ENCODE results near the gene ABCB9.
"Not testable (repeated sequence)": the region's sequence is repeated elsewhere in the genome, so short reads cannot be mapped to it uniquely, and the experiment has no call there.

Gene ABCB9

DNA sequence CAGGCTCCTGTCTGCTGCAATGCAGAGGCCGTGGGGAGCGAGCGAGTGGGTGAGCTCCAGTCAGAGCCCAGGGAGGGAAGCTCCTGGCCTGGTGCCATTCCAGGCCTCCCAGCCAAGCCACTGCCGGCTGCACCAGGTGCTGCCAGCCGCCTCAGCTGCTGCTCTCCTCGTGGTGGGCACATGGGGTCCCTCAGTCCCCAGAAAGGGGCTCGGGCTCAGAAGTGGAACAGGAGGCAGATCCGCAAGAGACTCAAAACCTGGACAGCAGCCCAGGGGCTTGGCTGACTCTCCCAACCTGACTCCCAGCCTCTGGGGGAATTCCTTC, 2.4 kb downstream of the ABCB9 start:
- peak; percentile 51 for DNase-seq (ENCODE audit: low spot score)

DNA sequence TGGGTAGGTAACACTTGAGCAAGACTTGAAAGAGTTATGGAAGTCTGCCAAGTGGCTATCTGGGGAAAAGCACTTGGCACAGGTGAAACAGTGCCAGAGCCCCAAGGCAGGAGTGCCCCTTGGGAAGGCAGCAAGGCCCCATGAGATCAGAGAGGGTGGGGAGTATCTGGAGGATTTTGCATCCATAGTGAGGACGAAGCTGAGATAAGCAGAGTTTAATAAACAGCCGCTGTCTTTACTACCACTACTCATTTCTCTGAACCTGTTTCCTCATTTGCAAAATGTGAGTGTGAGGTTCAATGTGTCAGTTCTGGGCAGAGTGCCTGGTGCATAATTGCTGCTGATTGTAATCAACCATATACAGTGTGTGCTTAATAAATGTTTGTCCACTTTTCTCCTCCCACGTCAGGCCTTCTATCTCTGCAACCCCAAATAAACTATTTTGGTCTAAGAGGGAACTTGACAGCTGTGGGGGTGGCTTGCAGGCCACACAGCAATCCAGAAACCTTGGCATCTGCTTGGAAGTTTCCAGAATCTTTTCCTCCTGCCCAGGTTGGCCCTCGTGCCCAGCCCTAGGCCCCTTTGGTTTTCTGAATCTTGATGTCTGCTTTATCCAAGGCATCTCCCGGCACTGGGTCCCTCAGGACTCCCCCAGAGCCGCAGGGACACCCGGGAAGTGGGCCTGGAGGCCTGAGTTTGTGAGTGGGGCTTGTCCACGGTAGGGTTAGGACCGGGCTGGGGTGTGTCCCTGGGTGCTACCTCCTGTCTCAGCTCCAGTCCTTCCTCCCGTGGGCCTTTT, 4.5 kb downstream of the ABCB9 start:
- no peak for DNase-seq (ENCODE audit: low spot score)

DNA sequence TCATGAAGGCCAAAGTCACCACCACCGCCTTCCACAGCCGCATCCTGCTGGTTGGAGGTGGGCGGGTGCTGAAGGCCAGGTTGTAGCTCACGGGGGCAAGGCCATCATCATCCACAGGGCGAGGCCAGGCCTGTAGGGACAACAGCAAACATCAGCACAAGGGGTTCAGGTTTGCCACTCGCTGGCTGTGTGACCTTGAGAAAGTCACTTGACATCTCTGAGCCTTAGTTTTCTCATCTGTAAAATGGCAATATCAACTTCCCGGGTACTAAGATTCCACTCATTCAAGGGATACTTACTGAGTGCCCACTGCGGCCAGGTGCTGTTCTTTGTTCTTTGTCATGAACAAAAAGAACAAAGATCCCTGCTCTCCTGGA, 6.1 kb downstream of the ABCB9 start:
- DNase-seq (ENCODE audit: low spot score): no peak

DNA sequence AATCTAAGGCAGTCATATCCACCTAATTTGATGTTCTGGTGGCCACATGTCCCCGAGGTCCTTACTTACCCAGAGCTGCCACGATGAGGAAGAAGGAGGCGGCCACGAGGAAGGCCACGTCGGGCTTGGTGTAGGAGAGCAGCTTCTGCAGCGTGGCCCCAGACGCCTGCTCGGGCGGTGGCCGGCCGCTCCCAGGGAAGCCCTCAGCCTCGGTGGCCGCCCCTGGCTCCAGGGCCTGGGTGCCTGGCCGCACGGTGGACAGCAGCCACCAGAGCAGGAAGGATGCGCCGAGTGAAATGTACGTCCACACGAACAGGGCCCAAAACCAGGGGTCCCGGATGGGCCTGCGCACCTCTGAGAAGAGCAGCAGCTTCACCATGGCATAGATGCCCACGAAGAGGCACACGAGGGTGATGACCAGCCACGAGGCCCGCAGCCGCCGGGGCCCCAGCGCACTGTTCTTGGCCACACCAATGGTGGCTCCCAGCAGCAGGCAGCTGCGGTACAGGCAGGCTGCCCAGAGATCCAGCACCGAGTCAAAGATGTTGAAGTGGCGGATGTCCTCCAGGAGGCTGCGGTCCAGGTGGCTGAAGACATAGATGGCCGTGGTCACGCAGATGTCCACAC, 6.6 kb downstream of the ABCB9 start:
- no peak for DNase-seq (ENCODE audit: low spot score)

DNA sequence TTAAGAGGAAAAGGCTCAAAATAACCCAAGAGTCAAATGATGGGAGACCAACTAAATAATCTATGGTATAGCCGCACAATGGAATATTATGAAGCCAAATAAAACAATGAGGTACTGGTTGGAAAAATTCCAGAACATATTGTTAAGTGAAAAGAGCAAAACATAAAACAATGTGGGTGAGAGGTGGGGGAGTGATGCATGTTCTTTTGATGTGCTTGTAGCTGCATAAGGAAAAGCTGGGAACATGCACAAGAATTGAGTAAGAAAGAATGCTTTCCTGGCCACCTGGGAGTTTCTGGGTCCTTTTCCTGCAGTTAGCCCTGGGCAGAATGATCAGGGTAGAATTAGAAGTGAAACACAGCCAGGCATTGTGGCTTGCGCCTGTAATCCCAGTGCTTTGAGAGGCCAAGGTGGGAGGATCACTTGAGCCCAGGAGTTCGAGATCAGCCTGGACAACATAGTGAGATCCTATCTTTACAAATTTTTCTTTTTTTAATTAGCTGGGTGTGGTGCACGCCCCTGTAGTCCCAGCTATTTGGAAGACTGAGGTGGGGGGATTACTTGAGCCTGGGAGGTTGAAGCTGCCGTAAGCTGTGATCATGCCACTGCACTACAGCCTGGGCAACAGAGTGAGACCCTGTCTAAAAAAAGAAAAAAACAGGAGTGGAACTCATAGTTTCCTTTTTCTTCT, 7.9 kb downstream of the ABCB9 start:
- no peak for DNase-seq (ENCODE audit: low spot score)

DNA sequence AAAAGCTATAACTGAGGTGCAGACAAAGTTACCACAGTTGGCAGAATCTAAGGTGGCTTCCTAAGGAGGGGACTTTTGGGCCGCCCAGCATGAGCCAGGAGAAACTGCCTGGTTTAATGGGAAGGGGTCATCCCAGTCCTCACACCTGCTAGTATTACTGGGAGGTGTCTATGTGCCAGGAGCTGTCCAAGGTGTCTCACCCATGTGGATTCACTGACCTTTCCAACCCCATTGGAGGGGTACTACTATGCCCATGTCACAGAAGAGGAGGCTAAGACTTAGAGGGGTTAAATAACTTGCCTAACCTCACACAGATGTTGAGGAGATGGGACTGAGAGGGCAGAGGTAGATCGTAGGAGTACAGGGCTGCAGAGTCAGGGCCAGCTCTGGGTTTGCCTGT, 10.2 kb downstream of the ABCB9 start:
- DNase-seq (ENCODE audit: low spot score): no peak

DNA sequence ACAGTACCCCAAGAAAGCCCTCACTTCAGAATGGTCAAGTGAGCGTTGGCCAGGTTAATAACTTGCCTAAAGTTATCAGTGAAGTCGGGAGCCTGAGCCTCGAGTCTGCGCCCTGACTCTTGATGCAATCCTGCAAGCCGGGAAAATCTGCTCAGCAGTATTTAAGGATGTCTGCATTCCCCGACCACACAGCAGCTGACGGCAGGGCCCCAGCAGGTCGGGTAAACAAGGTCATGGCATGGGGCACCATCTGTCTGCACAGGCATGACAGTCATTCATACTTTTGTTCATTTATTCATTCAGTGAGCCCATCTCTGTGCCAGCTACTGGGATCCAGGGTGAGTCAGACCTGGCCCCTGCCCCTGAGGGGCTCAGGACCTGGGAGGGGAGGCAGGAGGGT, 11.1 kb downstream of the ABCB9 start:
- no peak for DNase-seq (ENCODE audit: low spot score)

DNA sequence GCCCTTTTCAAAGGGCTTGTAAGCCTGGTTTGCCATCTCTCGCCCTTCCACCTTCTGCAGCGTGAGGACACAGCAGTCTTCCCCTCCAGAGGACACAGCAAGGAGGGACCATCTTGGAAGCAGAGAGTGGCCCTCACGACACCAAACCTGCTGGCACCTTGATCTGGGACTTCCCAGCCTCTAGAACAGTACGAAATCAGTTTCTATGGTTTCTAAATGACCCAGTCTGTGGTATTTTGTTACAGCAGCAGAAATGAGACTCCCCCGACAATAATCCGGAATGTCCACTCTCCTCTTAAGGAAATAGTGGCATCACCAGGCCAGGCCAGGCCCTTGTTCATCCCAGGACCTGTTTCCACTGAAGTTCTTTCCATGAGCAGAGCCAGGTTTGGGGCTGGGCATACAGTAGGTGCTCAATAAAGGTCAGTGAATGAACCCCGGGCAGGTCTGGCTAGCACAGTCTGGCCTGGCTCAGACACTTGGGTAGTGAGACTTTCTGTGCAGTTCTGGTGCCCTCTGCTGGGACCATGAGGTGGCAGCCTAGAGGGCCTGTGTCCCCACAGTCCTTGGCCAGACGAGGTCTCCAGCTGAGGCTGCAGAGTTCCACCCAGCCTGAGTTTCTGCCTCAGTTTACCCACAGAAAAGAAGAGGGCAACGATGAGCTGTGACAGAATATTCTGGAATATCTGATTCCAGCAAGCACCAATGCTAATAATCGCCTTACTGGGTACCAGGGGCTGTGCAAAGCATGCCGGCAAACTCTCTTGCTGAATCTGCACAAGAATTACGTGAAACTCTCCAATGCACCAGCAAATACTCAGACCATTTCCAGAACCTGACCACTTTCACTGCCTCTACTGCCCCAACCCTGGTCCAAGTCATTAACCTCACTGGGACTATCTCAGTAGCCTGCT, 14.0 kb downstream of the ABCB9 start:
- DNase-seq (ENCODE audit: low spot score): peak; percentile 91

DNA sequence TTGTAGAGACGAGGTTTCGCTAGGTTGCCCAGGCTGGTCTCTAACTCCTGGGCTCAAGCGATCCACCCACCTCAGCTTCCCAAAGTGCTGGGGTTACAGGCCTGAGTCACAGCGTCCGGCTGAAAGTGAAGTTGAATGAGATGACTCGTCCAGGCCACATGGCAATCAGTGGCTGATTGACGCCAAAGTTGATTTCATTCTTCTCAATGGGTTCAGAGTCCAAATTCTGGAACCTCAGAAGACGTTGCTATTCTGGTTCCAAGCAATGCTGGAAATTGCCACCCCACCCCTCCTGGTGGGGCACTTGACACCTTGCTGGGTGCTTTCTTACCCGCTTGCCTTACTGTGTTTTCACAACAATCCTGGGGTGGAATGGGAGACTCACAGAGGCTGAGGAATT, 14.9 kb downstream of the ABCB9 start:
- DNase-seq (ENCODE audit: low spot score): no peak

DNA sequence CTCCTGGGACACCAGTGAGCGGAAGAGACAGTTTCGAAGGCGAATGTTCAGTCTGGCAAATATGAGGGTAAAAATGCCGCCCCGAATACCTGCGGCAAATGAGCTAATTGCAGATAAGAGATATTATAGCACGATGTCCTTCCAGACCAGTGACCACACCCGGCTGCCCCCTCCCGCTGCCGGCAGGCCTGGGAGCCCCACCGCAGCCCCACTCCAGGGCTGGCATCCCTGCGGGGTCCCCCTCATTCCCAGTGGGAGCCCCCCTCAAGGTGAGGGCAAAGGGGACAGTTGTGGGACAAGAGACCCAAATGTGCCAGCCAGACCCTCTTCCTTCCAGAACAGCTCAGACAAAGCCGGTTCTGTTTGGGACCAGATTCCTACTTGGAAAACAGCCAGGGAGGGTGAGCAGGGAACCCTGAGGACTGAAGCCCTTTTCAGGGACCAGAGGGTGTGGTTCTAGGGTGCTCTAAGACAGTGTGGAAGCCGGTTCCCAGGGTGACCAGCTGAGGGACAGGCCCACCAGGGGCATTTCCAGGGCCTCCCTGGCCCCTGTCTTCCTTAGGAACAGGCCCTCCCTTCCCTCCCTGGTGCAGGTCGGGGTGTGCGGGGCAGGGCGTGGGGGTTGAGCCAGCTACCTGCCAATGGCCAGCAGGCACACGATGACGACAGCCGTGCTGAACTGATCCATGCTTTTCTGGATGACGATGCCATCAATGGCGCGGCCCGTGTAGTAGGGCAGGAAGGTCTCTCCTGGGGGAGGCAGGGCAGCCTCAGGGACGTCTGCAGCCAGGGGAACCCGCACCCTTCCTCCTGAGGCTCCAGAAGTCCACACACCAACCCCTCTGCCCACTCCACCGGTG, 16.2 kb downstream of the ABCB9 start:
- no peak for DNase-seq (ENCODE audit: low spot score)

DNA sequence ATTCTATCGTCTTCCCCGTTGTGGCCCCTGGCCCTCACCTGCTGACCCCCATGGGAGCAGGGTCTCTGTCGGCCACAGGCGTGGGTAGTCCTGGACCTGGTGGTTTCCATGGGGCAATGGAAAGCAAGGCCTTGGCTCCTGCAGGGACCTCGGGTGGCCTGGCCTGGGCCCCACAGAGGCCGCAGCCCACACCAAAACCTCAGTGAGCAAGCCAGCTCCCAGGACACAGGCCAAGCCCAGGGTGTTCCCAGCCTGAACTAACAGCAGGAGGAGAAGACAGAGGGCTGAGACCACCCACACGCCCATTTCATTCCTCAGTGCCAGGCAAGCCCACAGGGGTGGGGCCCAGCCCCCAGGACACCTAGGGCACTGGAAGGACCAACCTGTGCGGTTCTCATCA, 16.9 kb downstream of the ABCB9 start:
- no peak for DNase-seq (ENCODE audit: low spot score)

DNA sequence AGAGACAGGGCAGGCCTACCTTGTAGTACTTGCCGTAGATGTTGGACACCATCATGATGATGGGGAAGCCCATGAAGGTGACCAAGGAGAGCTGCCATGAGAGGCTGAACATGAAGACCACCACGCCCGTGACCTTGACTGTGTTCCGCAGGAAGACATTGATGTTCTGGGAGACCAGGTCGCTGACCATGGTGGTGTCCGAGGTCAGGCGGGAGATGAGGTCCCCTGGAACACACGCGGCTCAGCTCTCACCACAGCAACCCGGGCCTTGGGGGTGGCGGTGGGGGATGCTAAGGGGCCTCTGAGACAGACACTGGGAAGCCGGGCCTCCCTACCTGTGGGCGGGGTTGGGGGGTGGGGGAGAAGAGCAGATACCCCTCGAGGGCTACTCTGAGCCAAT, 17.7 kb downstream of the ABCB9 start:
- DNase-seq (ENCODE audit: low spot score): no peak

DNA sequence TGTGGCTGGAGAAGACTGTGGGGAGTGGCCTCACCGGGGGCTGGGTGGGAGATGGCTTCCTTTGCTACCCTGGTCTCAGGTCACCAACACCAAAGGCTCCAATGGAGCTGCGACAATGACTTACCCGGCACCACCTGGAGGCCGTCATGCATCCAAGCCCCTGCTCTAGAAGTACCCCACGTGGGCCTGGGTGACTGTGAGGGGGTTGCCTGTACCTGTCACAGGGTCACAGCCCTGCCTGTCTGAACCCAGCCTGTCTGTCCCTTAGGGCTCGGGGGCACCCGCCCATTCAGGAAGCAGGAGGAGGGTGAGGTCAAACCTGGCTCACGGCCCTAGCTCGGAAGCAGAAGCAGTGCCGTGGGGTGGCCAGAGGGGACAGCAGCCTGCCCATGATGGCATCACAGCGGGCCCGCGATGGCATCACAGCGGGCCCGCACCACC, 18.9 kb downstream of the ABCB9 start:
- no peak for DNase-seq (ENCODE audit: low spot score)

DNA sequence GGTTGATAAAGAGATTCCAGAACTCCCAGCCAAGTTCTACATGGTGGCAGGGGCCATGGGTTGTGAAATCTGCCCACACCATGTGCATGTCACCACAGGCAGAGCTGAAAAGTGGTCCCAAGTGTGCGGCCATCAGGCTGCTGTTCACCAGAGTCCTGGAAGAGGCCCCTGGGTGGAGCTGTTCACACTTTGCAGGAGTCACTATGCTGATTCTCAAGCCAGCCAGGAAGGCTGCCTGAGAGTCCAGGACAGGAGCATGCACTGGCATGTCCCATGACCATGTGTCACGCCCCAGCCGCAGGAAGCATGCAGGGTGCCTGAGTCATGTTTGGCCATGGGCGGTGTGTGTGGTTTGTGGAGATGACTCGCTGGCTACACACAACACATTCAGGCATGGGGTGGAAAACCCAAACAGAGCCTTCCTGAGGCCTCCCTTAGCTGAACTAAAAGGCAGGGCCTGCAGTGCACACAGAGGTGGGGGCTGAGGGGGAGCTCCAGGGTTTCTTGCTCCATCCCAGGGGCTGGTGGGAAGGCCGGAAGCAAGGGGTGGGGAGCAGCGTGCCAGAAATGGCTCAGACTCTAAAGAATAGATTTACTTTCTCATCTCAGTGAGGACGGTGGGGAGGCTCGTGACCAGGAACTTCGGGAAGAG, 19.4 kb downstream of the ABCB9 start:
- DNase-seq (ENCODE audit: low spot score): peak; percentile 97

DNA sequence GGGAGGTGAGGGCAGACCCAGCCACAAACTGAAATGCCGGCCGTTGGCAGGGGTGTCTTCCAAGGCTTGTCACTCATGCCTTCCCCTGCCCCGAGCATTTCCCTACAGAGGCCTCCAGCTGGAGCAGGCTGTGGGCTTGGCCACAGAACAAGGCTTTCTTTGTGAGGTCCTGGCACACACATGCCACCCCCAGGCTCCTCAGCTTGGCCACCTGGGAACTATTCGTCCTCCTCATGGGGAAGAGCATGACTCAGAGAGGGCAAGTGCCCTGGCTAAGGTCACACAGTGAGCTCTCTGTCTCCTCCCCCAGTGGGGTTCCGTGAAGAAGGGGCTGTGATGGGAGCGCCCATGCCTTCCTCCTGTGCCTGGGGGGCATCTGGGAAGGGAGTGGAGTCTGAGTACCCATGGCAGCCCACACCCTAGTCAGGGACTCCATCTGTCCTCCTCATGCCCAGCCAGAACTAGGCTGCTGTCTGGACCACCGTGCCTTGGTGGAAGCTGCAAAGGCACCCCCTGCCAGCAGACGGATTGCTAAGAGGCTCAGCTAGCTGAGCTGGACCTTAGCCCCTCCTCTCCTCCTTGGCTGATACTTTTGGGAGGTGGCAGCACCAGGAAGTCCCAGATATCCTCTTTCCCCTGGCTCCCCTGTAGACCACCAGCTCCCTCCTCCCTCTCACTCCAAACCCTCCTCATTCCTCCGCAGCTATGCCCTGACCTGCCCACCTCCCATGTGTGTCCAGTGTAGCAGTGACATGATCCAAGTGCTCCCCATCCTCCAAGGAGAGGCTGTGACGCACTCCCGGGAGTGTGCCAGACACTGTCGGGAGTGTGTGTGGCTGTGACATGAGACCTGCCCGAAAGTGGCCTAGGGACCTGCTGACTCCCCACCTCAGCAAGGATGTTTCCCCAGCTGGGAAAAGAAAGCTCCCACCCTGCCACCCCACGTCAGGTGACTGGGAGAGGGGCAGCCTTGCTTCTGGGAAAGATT, 21.4 kb downstream of the ABCB9 start:
- no peak for DNase-seq (ENCODE audit: low spot score)

DNA sequence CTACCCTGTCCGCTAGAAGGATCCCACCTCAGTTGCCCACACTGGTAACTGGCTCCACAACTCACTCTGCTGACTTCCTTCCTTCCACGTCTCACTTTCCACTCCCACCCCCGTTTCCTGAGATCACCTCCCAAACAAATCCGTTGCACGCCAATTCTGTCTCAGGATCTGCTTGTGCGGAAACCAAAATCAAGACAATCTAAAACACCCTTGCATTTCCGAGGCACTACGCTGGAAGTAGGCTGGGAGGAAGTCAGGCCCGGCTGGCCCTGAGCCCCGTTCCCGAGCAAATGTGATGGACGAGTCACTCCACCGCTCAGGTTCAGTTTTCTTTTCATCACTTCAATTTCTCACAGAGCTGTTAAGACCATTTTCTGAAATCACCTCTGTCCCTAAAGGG, 23.1 kb downstream of the ABCB9 start:
- DNase-seq (ENCODE audit: low spot score): no peak

DNA sequence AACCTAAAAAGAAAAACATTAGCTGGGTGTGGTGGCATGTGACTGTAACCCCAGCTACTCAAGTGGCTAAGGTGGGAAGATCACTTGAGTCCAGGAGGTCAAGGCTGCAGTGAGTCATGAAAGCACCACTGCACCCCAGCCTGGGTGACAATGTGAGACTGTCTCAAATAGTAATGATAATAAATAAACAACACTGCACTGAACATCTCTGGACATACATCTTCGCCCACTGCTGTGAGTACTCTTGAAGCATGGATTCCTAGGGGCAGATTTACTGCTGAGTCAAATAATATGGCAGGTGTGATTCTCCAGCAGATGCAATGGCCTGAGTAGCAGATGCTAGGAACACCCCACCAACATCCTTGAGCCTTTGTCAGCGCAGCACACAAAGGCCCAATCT, 23.6 kb downstream of the ABCB9 start:
- DNase-seq (ENCODE audit: low spot score): no peak

DNA sequence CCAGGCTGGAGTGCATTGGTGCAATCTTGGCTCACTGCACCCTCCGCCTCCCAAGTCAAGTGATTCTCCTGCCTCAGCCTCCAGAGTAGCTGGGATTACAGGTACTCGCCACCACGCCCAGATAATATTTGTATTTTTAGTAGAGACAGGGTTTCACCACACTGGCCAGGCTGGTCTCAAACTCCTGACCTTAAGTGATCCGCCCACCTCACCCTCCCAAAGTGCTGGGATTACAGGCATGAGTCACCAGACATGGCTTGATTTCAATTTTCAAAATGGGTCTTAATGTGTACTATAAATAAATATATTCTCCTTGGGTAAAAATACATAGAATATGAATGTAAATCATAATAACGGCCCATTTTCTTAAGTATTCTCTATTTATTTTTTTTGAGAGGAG, 24.9 kb downstream of the ABCB9 start:
- DNase-seq (ENCODE audit: low spot score): not testable (repeated sequence)

DNA sequence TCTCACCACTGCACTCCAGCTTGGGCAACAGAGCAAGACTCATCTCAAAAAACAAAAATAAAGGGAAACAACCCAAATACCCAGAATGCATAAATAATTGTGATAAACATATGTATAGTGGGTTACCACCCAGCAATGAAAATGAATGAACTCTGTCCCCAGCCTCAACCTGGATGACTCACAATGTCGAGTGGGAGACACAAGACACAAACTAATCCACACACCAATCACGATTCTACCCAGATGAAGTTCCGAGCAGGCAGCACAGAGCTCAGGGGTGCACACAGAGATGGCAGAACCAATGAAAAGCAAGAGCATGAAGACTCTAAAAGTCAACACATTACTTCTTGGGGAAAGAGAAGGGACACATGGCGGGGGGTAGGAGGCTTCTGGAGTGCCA, 27.1 kb downstream of the ABCB9 start:
- no peak for DNase-seq (ENCODE audit: low spot score)

DNA sequence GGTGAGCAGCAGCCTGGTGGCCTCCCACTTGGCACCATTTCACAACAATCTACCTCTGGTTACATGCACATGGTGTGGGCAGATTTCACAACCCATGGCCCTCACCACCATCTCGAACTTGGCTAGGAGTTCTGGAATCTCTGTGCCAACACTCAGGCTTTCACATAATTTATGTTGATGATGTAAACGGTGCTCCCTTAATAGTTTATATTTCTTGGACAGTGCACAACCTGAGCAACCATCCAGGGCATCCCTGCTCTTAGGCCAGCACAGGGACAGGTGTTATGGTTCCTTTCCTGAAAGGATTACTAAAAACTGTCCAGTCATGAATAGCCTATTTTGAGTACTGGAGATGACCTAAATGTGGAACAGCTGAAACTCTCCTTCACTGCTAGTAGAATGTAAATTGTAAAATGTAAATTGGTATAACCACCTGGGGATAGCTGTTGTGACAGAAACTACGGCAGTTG, 28.6 kb downstream of the ABCB9 start:
- peak; percentile 2 for DNase-seq (ENCODE audit: low spot score)

All from GM03348 (cell line).